ENCODE data around the gene SLC52A1.

Gene SLC52A1

GRCh38 chr17:5002121-5002788, 33.0 kb downstream of the SLC52A1 start:
- no peak for DNase-seq (ENCODE audit: low read depth)
- TF ChIP-seq, protein P1, sequence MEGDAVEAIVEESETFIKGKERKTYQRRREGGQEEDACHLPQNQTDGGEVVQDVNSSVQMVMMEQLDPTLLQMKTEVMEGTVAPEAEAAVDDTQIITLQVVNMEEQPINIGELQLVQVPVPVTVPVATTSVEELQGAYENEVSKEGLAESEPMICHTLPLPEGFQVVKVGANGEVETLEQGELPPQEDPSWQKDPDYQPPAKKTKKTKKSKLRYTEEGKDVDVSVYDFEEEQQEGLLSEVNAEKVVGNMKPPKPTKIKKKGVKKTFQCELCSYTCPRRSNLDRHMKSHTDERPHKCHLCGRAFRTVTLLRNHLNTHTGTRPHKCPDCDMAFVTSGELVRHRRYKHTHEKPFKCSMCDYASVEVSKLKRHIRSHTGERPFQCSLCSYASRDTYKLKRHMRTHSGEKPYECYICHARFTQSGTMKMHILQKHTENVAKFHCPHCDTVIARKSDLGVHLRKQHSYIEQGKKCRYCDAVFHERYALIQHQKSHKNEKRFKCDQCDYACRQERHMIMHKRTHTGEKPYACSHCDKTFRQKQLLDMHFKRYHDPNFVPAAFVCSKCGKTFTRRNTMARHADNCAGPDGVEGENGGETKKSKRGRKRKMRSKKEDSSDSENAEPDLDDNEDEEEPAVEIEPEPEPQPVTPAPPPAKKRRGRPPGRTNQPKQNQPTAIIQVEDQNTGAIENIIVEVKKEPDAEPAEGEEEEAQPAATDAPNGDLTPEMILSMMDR (IDR thresholded peaks at IDR 0.05; ENCODE audit: control insufficient read depth, insufficient read depth, low read depth, low read length, missing control alignments), result no peak
- H3K4me3 ChIP-seq (ENCODE audit: control insufficient read depth, low read depth, low read length), result no peak overlapping the region

GRCh38 chr17:5000237-5000639, 35.0 kb downstream of the SLC52A1 start:
- TF ChIP-seq, protein P1 (IDR thresholded peaks at IDR 0.05; ENCODE audit: control insufficient read depth, insufficient read depth, low read depth, low read length, missing control alignments), result no peak
- no peak for DNase-seq (ENCODE audit: low read depth)
- H3K4me3 ChIP-seq (ENCODE audit: control insufficient read depth, low read depth, low read length), result peak overlapping the region; percentile 100

GRCh38 chr17:4999430-5000093, 35.7 kb downstream of the SLC52A1 start:
- H3K4me3 ChIP-seq (ENCODE audit: control insufficient read depth, low read depth, low read length), result peak overlapping the region; percentile 100
- TF ChIP-seq, protein P1 (IDR thresholded peaks at IDR 0.05; ENCODE audit: control insufficient read depth, insufficient read depth, low read depth, low read length, missing control alignments), result no peak
- DNase-seq (ENCODE audit: low read depth), result no peak

- no peak for DNase-seq (ENCODE audit: low read depth)
- H3K4me3 ChIP-seq (ENCODE audit: control insufficient read depth, low read depth, low read length), result peak overlapping the region; percentile 100
- TF ChIP-seq, protein P1 (IDR thresholded peaks at IDR 0.05; ENCODE audit: control insufficient read depth, insufficient read depth, low read depth, low read length, missing control alignments), result no peak
Observed at GRCh38 chr17:4998732-4999429, 36.3 kb downstream of the SLC52A1 start.

- DNase-seq (ENCODE audit: low read depth), result no peak
- TF ChIP-seq, protein P1 (IDR thresholded peaks at IDR 0.05; ENCODE audit: control insufficient read depth, insufficient read depth, low read depth, low read length, missing control alignments), result no peak
- H3K4me3 ChIP-seq (ENCODE audit: control insufficient read depth, low read depth, low read length), result peak overlapping the region; percentile 100
Observed at GRCh38 chr17:4998027-4998731, 37.0 kb downstream of the SLC52A1 start.

GRCh38 chr17:4997302-4998026, 37.8 kb downstream of the SLC52A1 start, which contains the start of the genes INCA1 and KIF1C:
TSS of gene INCA1 (minus strand) at chr17:4997522. CDS start at chr17:4994437, 3,085 bp downstream.
TSS of gene KIF1C (plus strand) at chr17:4997950. CDS start at chr17:5000247, 2,297 bp downstream.
- DNase-seq (ENCODE audit: low read depth), result peak; percentile 51
- TF ChIP-seq, protein P1 (IDR thresholded peaks at IDR 0.05; ENCODE audit: control insufficient read depth, insufficient read depth, low read depth, low read length, missing control alignments), result no peak
- H3K4me3 ChIP-seq (ENCODE audit: control insufficient read depth, low read depth, low read length), result peak within 1 kb of the TSS; percentile 100

Data from AG09309 (cell line).